GM18907 (cell line): Measurements from ENCODE around the gene TARS3.

Experiments used
- ATAC-seq: cut with Tn5 transposase; IDR thresholded peaks from one replicate; pipeline ENCODE4 v1.9.1; 2021; ENCODE audit warnings: mild to moderate bottlenecking, moderate library complexity; ENCODE audit not compliant: unreplicated experiment

Gene TARS3

DNA sequence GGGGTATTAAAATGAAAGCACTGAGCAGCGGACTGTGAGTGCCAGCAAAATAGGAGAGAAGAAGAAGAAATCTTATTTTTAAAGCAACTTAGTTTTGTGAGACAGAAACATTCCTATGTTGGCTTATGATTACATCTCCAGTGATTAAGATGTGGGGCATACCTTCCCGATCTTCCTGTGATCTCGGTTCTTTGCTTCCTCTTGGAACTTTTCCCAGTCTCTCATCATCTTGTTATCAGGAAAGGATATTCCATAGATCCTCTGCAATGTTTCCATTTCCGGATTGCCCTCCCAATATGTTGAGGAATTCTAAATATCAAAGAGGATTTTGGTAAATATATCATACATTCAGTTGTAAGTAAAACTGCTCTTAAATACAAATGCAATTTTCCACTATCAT lies 22.2 kb downstream of the TARS3 start:
- ATAC-seq: no peak

DNA sequence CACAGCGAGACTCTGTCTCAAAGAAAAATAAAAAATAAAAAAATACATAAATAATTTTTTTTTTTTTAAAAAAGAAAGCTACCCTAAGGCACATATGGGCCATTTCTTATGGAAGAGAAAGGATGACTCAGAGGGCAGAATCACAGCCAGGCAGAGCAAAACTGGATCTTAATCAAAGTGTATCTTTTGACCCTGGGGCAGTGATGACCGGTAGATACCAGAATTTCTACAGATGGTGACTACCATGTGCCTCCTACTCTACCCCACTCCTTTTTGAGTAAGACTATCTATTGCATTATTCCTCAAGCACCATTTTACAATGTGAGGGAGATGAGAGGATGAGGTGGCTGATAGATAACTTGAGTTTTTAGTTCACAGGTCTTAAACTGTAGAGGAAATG lies 26.0 kb downstream of the TARS3 start:
- no peak for ATAC-seq

DNA sequence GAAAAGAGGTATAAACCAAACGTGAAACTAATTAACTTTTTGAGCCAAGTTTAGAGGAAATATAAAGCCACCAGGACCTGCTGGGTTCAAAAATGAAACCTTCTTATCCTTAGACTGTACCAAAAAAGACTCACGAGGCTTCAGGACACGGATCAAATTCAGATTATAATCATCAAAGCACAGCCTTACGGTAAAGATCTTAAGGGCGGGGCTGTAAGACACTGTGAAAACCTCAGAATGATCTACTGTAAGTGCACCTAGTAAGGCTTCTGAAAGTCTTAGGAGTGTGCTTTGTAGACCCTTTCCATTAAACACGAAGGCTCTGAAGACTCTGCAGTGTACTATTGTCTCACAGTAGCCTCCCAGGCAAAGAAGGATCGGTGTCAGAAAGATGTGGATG lies 26.8 kb downstream of the TARS3 start:
- no peak for ATAC-seq

DNA sequence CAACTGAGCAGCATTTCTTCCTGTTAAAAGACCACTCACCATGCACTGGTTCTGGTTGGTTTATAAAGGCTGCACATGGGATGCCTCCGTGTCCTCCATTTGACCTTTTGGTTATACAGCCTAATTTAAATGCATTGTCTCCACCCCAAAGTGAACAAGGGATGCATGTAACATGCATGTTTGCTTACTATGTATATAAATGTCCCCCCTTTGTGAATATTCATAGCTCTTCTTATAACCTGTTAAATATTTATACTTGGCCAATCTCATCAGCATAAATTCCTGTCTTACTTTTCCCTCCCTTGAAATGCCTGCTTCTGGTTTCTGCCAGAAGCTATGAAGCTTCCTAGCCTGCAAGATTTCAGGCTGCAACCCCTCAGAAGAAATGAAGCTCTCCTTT lies 27.4 kb downstream of the TARS3 start:
- ATAC-seq: no peak

DNA sequence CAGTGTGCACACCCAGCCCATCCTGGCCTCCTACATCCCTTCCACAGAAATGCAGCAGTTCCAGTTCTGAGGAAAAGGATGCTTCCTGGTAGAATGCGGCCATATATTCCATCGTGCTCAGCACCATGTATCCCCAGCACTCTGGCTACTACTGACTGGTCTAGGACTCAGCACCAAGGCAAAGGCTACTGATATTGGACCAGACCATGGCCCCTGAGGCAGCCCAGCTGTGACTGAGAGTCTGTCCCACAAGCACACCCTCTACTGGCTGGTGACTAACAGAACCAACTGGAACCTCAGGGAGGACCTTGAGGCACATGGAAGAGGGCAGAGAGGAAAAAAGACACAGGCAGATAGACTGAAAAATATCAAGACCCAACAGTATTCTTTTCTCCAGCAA lies 30.0 kb downstream of the TARS3 start:
- no peak for ATAC-seq

DNA sequence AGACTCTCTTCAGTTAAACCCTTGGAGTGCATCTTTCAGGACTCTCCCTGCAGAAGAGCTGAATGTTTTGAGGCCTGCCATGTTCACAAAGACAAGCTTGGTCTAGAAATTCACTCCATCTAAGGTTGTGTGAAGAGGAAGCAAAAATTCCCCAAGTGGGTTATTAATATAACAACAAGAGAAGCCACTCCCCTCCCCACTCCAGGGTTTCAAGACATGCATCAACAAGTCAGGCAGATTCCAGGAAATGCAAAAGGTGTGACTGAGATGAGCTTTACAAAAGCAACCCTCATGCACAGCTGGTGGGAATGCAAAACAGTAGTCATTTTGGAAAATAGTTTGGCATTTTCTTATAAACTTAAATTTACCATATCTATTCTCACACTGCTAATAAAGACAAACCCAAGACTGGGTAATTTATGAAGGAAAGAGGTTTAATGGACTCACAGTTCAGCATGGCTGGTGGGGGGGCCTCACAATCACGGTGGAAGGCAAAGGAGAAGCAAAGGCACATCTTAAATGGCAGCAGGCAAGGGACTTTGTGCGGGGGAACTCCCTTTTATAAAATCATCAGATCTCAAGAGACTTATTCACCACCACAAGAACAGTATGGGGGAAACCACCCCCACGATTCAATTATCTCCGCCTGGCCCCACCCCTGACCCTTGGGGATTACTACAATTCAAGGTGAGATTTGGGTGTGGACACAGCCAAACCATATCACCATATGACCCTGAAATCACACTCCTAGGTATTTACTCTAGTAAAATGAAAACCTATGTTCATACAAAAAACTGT lies 31.3 kb downstream of the TARS3 start:
- ATAC-seq: no peak

DNA sequence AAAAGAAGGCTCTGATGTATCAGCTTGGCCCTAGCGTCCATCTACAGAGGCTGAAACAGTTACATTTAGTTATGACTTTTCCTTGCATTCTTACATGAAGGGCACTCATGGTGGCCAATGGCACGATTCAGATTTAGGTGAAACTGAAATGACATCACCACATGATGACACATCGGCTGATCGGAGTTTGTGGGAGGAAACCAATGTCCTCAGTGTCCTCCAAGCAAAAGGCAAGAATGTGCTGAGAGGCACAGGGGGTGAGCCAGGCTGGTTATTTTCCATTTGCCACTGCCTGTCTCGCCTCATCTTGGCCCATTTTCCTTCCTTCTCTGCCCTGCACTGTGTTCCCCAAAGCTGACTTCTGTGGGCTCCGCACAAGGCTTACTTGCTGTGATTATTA lies 34.4 kb downstream of the TARS3 start:
- ATAC-seq: no peak

DNA sequence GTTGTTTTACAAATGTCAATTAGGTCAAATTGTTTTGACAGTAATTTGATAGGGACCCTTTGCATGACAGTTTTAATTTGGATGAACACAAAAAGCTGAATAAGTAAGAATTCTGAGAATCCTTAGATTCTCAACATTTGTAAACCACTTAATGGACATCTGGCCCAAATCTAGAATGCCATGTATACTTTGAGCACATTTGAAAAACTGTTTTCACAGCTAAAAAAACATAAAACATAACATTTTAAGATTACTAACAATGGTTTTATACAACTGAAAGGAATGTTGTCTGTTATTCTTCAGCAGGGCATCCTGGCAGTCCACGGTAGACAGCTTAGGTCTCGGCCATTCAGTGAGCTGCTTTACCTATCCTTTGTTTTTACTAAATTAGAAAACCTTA lies 37.6 kb downstream of the TARS3 start:
- ATAC-seq: no peak

DNA sequence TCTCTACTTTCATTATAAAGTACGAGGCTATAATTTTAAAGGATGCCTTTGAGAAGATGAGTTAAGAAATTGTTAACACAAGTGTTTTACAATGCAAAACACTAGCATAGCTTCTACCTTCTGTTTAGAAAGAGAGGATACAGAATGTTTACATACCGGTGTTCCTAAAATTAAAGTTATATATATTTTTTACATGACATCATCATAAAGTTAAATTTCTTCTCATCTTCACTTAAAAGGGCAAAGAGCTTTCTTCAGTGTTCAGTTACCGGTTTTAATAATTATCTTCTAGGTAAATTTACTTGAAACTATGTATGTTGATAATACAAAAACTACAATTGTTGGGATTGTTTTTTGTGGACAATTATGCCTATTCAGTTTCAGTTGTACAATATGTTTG lies 39.4 kb downstream of the TARS3 start:
- ATAC-seq: no peak

DNA sequence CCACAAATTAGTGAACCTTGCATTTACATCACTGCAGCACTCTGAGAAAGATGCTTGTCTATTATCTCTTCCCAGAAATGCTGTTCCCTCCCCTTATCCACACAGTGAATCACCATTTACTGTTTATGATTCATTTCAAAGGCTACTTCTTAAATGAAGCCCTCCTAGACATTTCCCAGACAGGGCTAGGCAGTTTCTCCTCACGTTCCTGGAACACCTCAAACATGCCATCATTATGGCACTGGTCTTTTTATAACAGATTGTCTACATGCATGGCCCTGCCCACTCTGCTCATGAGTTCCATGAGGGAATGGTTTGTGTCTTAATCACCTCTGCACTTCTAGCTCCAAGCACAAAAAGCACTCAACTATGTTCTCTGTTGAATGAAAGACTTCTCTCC lies 39.9 kb downstream of the TARS3 start:
- ATAC-seq: no peak

DNA sequence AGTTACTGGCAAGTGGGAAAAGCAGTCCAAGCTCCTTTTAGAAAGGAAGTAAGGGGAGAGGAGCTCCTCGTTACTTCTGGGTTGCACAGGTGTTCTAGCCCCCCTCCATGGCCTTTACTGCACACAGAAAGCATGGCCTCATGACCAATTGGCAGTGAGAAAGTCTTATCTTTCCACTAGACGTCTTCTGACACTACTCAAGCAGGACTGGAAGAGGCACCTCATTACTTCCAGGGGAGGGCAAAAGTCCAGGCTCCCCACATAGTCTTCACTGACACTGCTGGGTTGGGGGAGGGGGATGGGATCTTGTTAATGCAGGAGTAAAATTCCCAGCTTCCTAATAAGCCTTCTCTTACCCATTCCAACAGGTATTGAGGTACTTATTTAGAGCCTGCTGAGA lies 44.5 kb downstream of the TARS3 start:
- no peak for ATAC-seq

DNA sequence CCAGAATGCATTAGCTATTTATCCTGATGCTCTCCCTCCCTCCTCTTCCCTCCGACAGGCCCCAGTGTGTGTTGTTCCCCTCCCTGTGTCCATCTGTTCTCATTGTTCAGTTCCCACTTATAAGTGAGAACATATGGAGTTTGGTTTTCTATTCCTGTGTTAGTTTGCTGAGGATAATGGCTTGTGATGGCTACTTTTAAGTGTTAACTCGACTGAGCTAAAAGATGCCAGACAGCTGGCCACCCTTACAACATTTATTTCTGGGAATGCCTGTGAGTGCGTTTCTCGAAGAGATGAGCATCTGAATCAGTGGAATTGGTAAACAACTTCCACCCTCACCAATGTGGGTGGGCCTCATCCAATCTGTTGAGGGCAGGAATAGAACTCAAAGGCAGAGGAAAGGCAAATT lies 47.3 kb downstream of the TARS3 start:
- ATAC-seq: no peak

DNA sequence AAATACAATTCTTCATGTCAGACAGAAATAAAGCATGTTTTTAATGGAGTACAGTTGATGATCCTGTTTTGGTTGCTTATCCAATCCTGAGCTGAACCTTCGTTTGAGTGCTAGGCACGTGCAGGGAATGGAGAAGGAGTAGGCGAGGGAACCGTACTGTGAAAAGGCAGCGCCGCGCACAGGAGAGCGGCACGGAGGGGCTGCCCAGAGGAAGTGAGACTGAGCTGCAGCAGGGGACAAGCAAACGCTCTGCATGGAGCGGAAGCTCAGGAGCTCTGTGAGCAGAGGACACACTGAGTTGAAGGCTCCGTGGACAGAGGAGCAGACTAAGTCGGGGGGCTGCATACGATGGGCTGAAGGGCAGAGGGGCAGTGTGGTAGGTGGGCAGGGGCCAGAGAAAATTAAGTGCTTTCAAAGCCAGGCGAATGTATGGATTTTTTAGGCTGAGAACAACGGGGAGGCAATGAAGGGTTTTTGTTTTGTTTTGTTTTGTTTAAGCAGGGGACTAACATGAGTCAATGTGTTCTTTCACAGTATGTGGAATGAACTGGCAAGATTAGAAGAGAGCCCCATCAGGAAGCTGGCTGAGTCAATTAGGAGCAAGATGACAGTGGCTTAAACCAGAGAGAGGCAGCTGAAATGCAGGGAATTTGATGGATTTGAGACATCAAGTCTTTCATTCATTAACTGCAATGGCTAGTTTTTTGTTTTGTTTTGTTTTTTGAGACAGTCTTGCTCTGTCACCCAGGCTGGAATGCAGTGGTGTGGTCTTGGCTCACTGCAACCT lies 48.3 kb downstream of the TARS3 start:
- ATAC-seq: no peak

DNA sequence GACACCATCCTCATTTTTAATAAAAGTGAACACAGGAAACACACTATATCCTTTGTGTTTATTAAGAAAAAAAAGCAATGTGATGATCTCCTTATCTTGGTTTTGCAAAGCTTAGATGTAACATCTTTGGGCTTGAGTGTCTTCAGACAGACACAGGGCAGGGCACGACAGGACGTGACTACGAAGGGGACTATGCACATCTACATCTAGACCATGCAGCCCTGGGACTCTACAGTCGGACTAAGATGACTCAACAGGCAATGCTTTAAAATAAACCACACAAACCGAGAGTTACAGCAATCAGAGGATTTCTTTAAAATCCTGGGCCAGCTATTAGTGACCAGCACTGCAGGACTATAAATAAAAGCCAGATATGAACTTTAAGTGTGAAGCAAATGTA lies 49.3 kb downstream of the TARS3 start:
- ATAC-seq: no peak

DNA sequence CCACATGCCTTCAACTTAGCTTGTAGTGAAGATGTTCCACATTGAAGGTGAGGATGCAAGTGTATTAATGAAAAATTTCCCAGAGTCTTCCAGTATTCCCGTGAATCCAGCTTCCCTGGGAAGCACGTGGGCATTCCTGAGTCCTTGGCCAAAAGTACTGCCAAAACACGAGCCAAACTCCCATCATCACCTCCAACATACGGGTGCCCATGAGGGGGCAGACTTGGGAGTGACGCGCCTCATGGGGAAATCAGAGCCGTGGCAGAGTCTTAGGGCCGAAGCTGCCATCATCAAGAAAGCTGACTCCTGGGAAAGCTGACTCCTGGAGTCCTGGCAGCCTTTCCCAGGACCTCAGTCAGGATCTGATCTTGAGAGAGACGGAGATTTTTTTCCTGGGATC lies 52.0 kb downstream of the TARS3 start:
- ATAC-seq: no peak

DNA sequence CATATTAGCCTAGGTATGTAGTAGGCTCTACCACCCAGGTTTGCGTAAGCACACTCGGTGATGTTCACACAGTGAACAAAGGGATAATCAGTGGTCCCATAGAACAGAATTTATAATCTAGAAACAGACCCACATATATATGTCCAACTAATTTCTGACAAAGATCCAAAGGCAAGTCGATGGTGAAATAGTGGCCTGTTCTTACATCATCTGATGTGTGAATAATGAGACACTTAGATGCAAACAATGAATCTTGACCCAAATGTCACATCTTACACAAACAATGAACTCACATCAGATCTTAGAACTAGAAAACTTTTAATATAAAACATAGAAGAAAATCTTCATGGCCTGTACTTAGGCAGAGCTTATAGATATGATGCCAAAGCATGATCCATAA lies 54.5 kb downstream of the TARS3 start:
- no peak for ATAC-seq

DNA sequence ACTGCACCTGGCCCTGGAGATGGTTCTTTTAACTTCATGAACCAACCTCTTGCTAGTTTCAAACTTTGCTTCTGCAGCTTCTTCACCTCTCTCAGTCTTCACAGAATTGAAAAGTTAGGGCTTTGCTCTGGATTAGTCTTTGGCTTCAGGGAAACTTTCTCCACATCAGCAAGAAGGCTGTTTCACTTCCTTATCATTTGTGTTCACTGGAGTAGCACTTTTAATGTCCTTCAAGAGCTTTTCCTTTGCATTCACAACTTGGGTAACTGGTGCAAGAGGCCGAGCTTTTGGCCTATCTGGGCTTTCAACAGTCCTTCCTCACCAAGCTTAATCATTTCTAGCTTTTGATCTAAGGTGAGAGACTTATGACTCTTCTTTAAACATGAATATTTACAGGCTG lies 56.4 kb downstream of the TARS3 start:
- no peak for ATAC-seq

DNA sequence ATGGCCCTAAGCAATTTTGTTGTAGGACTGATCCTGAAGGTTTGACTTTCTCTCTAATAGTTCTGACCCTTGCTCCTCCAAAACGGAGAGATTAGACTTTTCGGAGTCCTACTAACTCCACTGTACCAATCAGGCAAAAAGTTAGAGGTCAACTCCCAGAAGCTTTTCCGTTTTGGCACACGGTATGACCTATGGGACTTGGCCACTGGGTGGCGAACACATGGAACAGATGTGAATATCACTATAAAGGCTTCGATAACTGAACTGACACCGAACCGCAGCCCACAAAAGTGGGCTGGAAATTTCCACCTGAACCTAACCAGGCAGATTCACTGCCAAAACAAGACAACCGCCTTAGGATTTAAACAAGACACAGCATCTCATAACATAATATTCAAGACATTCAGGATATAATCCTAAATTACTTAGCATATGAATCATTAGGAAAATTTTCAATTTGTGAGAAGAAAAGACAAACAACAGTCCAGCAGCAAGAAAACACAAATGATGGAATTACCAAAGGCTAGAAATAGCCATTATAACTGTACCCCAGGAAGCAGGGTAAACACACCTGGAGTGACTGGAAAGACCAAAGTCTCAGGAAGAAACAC lies 59.9 kb downstream of the TARS3 start:
- no peak for ATAC-seq

DNA sequence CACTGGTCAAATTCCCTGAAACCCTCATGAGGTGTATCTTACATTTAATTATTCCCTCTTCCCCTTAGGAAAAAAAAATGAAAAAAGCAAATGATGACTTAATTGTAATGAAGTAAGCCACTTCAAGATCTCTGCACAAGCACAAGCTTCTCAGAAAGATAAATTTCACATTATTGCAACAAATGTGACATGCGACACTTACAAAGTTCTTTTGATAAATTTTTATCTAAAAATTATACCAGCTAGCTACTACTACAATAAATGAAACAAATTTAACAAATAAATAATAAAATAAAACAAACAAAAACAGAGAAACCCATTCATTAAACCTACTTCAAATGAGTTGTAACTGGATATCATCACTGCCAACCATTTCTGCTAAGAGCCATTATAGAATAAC lies 62.1 kb downstream of the TARS3 start:
- no peak for ATAC-seq

DNA sequence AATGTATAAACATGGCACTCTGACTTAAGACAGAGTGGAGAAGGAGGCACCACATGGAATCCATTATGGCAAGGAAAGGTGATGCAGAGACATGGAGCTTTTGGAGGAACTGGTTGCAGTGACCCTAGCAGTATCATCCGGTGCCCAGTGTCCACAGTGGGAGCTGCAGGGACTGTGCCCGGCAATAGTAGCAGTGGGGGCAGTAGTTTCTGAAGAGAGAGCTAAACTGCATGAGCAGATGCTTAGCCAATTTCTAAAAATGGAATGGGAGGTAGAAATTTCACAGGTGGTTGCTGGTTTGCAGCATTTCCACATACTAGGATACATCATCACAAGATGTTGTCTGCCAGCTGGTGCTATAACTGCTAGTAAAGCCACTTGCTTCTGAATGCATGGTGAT lies 64.3 kb downstream of the TARS3 start:
- no peak for ATAC-seq

DNA sequence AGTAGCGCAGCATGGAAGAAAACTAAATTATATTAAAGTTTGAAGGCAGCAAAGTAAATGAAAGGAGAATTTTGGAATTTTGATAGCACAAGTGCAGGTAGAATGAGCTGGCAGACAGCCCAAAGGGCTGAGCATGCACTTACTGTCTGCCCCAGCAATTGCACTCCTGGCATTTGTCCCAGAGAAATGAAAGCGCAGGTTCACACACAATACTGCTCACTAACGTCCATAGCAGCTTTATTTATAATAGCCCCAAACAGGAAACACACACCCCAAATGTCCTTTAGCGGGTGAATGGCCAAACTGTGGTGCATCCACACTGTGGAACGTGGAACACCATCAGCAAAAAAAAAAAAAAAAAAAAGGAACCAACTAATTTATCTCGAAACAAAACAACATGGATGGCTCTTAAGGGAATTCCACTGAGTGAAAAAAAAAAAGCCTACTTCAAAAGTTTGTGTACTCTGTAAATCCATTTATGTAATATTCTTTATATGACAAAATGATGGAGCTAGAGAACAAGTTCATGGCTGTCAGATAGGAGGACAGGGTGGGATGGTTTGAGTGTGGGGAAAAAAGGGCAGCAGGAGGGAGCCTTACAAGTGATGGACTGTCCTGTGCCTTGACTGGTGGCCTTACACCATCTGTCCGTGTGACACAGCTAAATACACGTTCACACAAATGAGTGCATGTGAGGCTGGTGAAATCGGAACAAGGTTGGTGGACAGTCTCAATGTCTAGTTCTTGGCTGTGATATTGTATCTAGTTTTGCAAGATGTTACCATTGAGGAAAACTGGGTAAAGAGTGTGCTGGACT lies 66.1 kb downstream of the TARS3 start:
- ATAC-seq: no peak
